OCI-LY7 (cell line): ENCODE results near the gene CRK.

Experiments used
- EZH2phosphoT487 ChIP-seq: fragments of 200-600 bp; sonication (generic); IDR thresholded peaks from 2 replicates; pipeline ENCODE4 v1.6.1; 2018; ENCODE audit warnings: low read depth, borderline replicate concordance, mild to moderate bottlenecking, mixed run types, antibody characterized with exemption, low read length, moderate library complexity, mixed read lengths
- TF ChIP-seq, protein P1 (sequence below): fragments of 200-600 bp; sonication (generic); conservative IDR thresholded peaks from 2 replicates; pipeline ENCODE4 v1.5.1; 2014; ENCODE audit warnings: mild to moderate bottlenecking, antibody characterized with exemption, low read length, moderate library complexity, mixed read lengths

DNA sequence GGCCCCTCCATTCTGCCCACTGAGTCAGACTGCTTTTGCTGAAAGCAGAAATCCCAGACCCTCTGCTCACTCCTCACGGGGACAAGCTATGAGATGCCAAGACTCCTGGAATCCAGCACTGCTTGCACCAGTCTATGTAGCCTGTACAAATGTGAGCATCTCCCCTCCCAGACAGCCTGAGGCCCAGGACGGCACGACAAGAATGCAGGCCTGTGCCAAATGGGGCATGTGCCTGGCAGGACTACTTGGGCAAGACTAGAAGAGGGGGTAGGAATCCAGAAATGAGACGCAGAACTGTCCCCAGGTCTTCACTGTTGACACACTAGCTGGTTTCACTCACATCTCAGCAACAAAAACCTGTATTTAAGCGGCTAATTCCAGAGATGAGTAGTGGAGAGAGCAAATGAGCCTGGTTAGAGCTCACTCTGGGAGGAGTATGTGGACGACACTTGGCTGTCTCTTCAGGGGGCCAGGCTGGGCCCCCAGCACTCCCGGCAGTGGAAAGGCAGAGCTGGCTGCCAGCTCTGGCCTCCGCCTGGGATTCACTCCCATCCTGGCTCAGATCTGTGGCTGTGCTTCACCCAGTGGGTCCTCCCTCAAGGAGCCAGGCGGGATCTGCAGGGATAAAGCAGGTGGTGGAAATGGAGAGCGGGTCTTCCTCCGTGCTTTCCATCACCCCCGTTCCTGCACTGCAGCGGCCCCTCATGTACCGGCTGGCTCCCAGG, 39.4 kb upstream of the CRK start:
- TF ChIP-seq, protein P1, sequence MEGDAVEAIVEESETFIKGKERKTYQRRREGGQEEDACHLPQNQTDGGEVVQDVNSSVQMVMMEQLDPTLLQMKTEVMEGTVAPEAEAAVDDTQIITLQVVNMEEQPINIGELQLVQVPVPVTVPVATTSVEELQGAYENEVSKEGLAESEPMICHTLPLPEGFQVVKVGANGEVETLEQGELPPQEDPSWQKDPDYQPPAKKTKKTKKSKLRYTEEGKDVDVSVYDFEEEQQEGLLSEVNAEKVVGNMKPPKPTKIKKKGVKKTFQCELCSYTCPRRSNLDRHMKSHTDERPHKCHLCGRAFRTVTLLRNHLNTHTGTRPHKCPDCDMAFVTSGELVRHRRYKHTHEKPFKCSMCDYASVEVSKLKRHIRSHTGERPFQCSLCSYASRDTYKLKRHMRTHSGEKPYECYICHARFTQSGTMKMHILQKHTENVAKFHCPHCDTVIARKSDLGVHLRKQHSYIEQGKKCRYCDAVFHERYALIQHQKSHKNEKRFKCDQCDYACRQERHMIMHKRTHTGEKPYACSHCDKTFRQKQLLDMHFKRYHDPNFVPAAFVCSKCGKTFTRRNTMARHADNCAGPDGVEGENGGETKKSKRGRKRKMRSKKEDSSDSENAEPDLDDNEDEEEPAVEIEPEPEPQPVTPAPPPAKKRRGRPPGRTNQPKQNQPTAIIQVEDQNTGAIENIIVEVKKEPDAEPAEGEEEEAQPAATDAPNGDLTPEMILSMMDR, result no peak
- TF ChIP-seq EZH2phosphoT487, result no peak
